GM04503 (cell line): Measurements from ENCODE around the gene ACYP1.
"Not testable (repeated sequence)": the region's sequence is repeated elsewhere in the genome, so short reads cannot be mapped to it uniquely, and the experiment has no call there.

ENCODE experiments used
- DNase-seq: peaks from one replicate; pipeline ENCODE4 v3.0.0-alpha.2; 2012; ENCODE audit warnings: low read depth

ACYP1 gene

GRCh38 chr14:75068294-75069120 is 4.7 kb upstream of the ACYP1 start:
- DNase-seq = no peak

DNA sequence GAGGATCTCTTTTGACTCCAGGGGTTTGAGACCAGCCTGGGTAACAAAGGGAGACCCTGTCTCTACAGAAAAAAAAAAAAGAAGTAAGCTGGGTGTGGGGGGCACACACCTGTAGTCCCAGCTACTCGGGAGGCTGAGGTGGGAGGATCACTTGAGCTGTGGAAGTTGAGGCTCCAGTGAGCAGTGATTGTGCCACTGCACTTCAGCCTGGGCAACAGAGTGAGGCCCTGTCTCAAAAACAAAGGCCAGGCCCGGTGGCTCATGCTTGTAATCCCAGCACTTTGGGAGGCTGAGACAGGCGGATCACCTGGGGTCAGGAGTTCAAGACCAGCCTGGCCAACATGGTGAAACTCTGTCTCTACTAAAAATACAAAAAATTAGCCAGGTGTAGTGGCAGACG is 3.9 kb upstream of the ACYP1 start:
- not testable (repeated sequence) for DNase-seq

GRCh38 chr14:75067212-75067611 is 3.4 kb upstream of the ACYP1 start:
- DNase-seq = no peak

DNA sequence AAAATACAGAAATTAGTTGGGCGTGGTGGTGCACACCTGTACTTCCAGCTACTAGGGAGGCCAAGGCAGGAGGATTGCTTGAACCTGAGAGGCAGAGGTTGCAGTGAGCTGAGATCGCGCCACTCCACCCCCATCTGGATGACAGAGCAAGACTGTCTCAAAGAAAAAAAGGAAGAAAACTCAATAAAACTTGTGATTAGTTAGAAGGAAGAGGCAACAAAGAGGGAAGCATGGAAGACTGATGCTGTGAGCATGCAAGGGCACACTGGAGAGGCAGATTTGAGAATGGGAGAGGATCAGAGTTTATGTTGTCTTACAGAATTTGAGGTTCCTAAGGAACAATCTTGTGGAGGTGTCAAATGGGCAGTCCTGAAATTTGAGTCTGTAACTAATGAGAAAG is 2.9 kb upstream of the ACYP1 start:
- no peak for DNase-seq

GRCh38 chr14:75064205-75064567 is 362 bp upstream of the ACYP1 start:
- DNase-seq = no peak

DNA sequence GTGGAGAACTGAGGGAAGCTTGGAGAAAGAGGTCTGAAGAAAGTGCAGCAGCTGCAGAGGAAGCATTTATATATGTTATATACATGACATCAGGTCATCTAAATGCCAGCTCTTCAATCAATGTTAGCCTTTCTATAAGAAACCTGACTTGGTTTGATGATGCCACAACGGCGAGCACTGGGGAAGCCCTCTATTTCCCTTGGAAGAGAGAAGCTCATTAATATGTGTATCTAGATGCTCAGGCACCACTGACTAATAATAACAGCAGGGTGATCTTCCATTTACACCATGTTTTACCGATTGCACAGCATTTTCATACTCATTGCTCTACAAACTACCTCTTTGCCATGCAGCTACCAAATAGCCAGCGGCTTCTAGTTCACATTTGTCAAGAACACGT is 811 bp downstream of the ACYP1 start:
- DNase-seq = no peak

GRCh38 chr14:75060420-75060819 is 3.4 kb downstream of the ACYP1 start:
- DNase-seq = no peak

GRCh38 chr14:75059642-75060041 is 4.2 kb downstream of the ACYP1 start:
- no peak for DNase-seq

DNA sequence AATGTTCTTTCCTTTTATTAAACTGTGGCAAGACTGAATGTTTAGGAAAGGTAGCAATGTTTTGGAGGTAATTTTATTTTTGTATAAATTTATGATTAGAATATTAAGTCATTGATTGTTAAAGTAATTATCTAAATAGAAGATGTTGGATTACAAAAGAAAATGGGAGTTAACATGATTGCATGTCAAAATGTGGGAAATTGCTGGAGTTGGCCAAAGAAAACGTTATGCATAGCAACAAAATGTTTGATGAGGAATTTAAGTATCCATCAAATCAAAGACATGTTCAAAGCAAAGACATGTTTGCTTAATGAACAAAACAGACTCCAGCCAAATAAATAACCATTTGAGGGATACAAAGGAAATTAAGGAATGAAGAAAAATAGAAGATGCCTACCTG is 9.4 kb downstream of the ACYP1 start:
- DNase-seq = no peak

DNA sequence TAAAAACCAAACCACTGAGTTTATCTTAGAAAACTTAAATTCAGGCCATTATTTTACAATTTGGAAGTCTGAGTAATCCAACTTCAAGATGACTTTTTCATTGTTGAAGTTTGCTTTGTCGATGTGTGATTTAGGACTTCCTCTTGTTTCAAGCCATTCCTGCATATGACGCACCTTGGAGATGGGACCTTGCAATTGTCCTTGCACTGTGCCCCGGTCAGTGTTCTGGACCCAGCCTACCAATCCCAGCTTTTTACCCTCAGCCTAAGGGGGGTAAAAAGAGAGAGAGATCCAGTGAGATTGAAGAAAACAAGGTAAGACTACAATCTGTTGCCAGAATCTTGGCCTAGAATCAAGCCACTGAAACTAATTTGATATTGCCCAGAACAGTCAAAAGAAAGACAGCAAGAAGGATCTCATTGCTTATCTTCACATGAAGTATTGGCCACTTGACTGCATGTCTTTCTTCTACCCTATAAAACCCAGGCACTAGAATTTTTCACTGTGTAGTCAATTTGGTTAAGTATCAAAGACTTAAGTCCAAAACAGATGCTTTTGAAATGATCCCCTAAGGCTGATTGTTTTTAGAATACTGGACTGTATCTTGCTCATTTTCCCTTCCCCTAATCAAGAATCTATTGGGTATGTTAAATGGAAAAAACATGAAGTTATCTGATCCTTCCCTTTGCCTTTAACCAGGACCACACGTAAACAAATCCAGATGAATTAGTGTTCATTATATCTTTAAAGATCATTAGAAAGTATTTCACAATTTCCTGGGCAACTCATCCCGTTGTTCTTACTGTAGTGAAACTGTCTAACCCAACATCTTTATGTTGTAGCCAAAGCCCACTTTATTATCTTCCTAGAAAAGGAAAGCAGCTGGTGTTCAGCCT is 10.2 kb downstream of the ACYP1 start:
- peak; percentile 28 for DNase-seq

DNA sequence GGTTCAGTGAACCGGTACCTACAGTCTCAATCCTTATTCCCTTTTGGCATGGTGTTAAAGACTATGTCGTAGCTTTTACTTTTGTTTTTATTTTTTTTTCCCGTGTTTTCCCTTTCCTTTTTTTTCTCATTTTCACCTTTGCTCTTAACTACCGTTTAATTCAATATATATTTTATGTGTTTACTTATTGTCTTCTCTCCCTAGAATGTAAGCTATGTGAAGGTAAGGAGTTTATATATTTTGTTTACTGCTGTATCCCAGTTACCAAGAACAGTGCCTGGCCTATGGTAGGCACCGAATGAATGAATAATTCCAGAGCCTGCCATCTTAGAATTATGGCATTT is 12.3 kb downstream of the ACYP1 start:
- DNase-seq = no peak

- DNase-seq = no peak
Observed at GRCh38 chr14:75050852-75051555, 12.8 kb downstream of the ACYP1 start, which contains the start of gene MLH3. MLH3 (minus strand) TSS chr14:75051467; CDS start chr14:75049655, 1,812 bp downstream.

DNA sequence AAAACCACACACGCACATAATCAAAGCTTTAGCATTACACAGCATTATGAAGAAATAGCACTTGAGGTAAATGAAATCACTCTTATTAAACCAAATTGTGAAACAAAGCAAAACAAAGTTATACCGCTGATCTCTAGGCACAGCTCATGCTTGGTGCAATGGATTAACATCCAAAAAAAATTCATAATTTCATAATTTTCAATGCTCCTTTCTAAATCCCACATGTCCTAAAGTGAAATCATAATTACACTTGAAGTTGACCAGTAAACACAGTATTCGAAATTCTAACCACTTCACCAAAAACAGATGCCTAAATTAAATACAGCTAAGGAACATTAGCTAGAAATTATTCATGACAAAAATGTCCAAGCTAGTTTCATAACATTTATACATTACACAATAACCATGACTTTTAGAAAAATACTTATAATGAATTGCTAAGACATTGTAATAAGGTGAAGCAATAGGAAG is 14.1 kb downstream of the ACYP1 start:
- peak; percentile 59 for DNase-seq

GRCh38 chr14:75049136-75049535 is 14.7 kb downstream of the ACYP1 start:
- no peak for DNase-seq

DNA sequence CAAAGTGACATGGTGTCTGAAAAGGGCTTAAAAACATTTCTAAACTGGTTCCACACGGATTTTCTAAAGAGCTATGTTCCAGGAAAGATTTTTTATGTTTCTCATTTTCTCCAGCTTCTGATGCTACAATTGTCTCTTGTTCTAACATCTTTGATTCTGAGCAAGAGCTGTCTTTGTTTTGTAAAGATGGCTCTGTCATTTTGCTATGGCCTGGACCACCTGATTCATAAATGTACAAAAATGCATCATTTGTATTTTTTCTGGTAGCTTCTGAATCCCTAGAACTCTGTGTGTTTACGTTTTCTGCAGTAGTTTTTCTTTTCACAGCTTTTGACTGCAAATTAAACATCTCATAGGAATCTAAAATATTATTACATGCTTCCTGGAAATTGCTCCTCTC is 15.7 kb downstream of the ACYP1 start:
- DNase-seq = no peak

DNA sequence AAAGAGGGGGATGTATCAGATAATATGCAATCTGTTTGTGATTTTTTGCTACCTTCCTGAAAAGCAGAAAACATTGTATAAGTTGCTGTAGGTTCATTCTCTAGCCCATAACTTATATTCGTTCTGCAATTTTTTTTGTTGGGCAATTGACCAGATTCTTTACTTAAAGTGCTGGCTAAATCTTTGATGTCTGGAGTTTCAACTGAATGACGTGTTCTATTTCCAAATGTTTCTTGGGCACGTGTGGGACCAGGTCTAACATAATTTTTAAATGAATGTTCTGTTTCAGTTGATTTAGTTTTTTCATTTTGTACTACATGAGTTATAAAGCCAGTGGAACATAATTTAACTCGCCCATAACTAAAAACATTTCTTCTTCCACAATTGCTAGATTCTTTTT is 16.3 kb downstream of the ACYP1 start:
- DNase-seq = no peak

DNA sequence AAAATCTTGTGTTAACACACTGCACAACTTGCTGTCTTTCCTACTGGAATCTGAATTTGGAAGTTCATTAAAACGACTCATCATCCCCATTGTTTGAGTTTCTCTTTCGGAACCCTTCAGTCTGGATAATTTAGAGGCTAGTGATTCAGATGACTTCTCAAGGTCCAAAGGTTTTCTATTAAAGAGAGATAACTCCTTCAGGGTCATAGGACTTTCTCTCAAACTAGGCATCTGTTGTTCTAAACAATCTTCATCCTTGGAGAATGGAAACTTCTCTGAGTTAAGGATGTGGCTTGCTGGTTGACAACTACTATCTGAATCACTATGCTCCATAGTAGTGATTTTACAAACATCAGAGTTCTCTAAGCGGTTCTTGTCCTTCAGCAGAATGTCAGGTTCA is 16.9 kb downstream of the ACYP1 start:
- DNase-seq = no peak

- no peak for DNase-seq
Observed at GRCh38 chr14:75046275-75046674, 17.5 kb downstream of the ACYP1 start.

- no peak for DNase-seq
Observed at GRCh38 chr14:75044752-75045151, 19.1 kb downstream of the ACYP1 start.

- no peak for DNase-seq
Observed at GRCh38 chr14:75044322-75044721, 19.5 kb downstream of the ACYP1 start.

GRCh38 chr14:75042035-75042434 is 21.8 kb downstream of the ACYP1 start:
- no peak for DNase-seq

- DNase-seq = no peak
Observed at GRCh38 chr14:75041613-75042012, 22.2 kb downstream of the ACYP1 start.

GRCh38 chr14:75040959-75041358 is 22.9 kb downstream of the ACYP1 start:
- no peak for DNase-seq
